Activated CD8-positive, alpha-beta memory T cell treated with anti-CD3 and anti-CD28 coated beads for 36 hours (primary cell): ENCODE results near the gene STYXL2. TPM values are rescaled to one million over a fixed set of nuclear protein-coding genes. Genes with fewer than 3 reads are reported as not detected.

ENCODE experiments used
- CTCF ChIA-PET: fragments of 350-600 bp; sonication (Branson Sonifier 250); formaldehyde crosslinking; loops from one replicate; lab custom pipeline; 2021; ENCODE audit warnings: antibody characterized with exemption; lab: Charles Lee
- POLR2A ChIA-PET: fragments of 350-600 bp; sonication (Branson Sonifier 250); formaldehyde crosslinking; loops from one replicate; lab custom pipeline; 2021; ENCODE audit warnings: antibody characterized with exemption; lab: Charles Lee
- total RNA-seq, 2 experiments: library from RNA; stranded (reverse); gene quantifications; one replicate each; pipeline ENCODE4 v1.2.3, GENCODE V29; 2021

Gene STYXL2
- total RNA-seq: not detected

- ChIA-PET CTCF (no interaction called here), POLR2A (no interaction called here)
Observed at GRCh38 chr1:167093846-167094516, at the start of gene STYXL2. TSS of gene STYXL2 (plus strand) at chr1:167094075. CDS start at chr1:167094850, 775 bp downstream.

GRCh38 chr1:167051907-167052306 is 42.0 kb upstream of the STYXL2 start:
- CTCF ChIA-PET: interaction anchor here (1.3 to 3.5 kb wide), 2 partner anchors 73 to 142 kb away, joined by 3 to 10 read pairs; no protein-coding TSS in a partner anchor
- POLR2A ChIA-PET: no interaction called here

GRCh38 chr1:167052389-167052788 is 41.5 kb upstream of the STYXL2 start:
- POLR2A ChIA-PET: no interaction called here
- CTCF ChIA-PET: interaction anchor here (0.6 to 3.5 kb wide), 3 partner anchors 23 to 142 kb away, joined by 3 to 10 read pairs (median 3); no protein-coding TSS in a partner anchor

- CTCF ChIA-PET: interaction anchor here (9.4 kb wide), 1 partner anchor 141 kb away, joined by 169 read pairs; no protein-coding TSS in a partner anchor
- POLR2A ChIA-PET: no interaction called here
Observed at GRCh38 chr1:167054531-167054930, 39.3 kb upstream of the STYXL2 start.

GRCh38 chr1:167054946-167055630 is 38.8 kb upstream of the STYXL2 start:
- ChIA-PET POLR2A (no interaction called here), CTCF (interaction anchor here (9.4 kb wide), 1 partner anchor 142 kb away, joined by 169 read pairs; no protein-coding TSS in a partner anchor)

- CTCF ChIA-PET: interaction anchor here (1.2 to 9.4 kb wide), 4 partner anchors 14 to 151 kb away, joined by 3 to 169 read pairs (median 18); no protein-coding TSS in a partner anchor
- POLR2A ChIA-PET: no interaction called here
Observed at GRCh38 chr1:167056529-167057231, 37.2 kb upstream of the STYXL2 start.

- ChIA-PET CTCF (interaction anchor here (1.2 to 9.4 kb wide), 4 partner anchors 14 to 152 kb away, joined by 3 to 169 read pairs (median 18); no protein-coding TSS in a partner anchor), POLR2A (no interaction called here)
Observed at GRCh38 chr1:167057241-167057688, 36.6 kb upstream of the STYXL2 start.

GRCh38 chr1:167059045-167059808 is 34.6 kb upstream of the STYXL2 start:
- CTCF ChIA-PET: interaction anchor here (0.6 to 9.4 kb wide), 20 partner anchors 9 to 432 kb away, joined by 3 to 169 read pairs (median 3); partner anchors contain the start of genes POU2F1 and TADA1

GRCh38 chr1:167059809-167060107 is 34.1 kb upstream of the STYXL2 start:
- CTCF ChIA-PET: interaction anchor here (0.6 to 9.4 kb wide), 14 partner anchors 9 to 432 kb away, joined by 3 to 169 read pairs (median 4); partner anchors contain the start of gene TADA1
- POLR2A ChIA-PET: no interaction called here

More at GRCh38 chr1:167059045-167059808, 34.6 kb upstream of the STYXL2 start:
- POLR2A ChIA-PET: no interaction called here

- POLR2A ChIA-PET: no interaction called here
- CTCF ChIA-PET: interaction anchor here (1.1 to 9.4 kb wide), 7 partner anchors 9 to 206 kb away, joined by 3 to 169 read pairs (median 4); no protein-coding TSS in a partner anchor
Observed at GRCh38 chr1:167060141-167061072, 33.5 kb upstream of the STYXL2 start.

- POLR2A ChIA-PET: no interaction called here
- CTCF ChIA-PET: interaction anchor here (0.7 to 9.4 kb wide), 7 partner anchors 22 to 205 kb away, joined by 3 to 169 read pairs (median 3); no protein-coding TSS in a partner anchor
Observed at GRCh38 chr1:167061073-167061464, 32.8 kb upstream of the STYXL2 start.

GRCh38 chr1:167064621-167065020 is 29.3 kb upstream of the STYXL2 start:
- CTCF ChIA-PET: interaction anchor here (1.6 kb wide), 2 partner anchors 21 to 154 kb away, joined by 3 to 10 read pairs; no protein-coding TSS in a partner anchor
- POLR2A ChIA-PET: interaction anchor here (0.5 kb wide), 1 partner anchor 144 kb away, joined by 4 read pairs; no protein-coding TSS in a partner anchor

GRCh38 chr1:167065471-167065870 is 28.4 kb upstream of the STYXL2 start:
- ChIA-PET POLR2A (no interaction called here), CTCF (interaction anchor here (0.7 to 2.7 kb wide), 6 partner anchors 20 to 476 kb away, joined by 3 to 17 read pairs (median 6); partner anchors contain the start of gene POU2F1)

- ChIA-PET CTCF (interaction anchor here (0.7 to 2.7 kb wide), 15 partner anchors 13 to 371 kb away, joined by 3 to 17 read pairs (median 3); partner anchors contain the start of gene POU2F1), POLR2A (no interaction called here)
Observed at GRCh38 chr1:167066333-167067122, 27.3 kb upstream of the STYXL2 start.

- CTCF ChIA-PET: no interaction called here
- POLR2A ChIA-PET: no interaction called here
Observed at GRCh38 chr1:167067904-167068303, 26.0 kb upstream of the STYXL2 start.

GRCh38 chr1:167068761-167069160 is 25.1 kb upstream of the STYXL2 start:
- ChIA-PET CTCF (interaction anchor here (0.8 to 1.0 kb wide), 3 partner anchors 9 to 152 kb away, joined by 3 to 4 read pairs (median 3); no protein-coding TSS in a partner anchor), POLR2A (no interaction called here)
